ENCODE data around the gene POP4.

Gene POP4

GRCh38 chr19:29581398-29581797, 24.7 kb upstream of the POP4 start:
- Histone ChIP-seq H3K9me3 (ENCODE audit: low read length) (no peaks in the 10 kb centered on the region), H4K20me1 (ENCODE audit: insufficient read depth, low read length) (no peaks in the 10 kb centered on the region), H3K9me2 (ENCODE audit: low read depth, low read length) (no peaks in the 10 kb centered on the region), H2AFZ (ENCODE audit: low read length) (no peak overlapping the region), H3K9ac (ENCODE audit: low read length) (no peak overlapping the region), H3K27me3 (ENCODE audit: insufficient read depth, low read length) (no peaks in the 10 kb centered on the region), H3K4me2 (ENCODE audit: low read length) (no peak overlapping the region), H3K4me1 (ENCODE audit: insufficient read depth, low read length, severe bottlenecking) (no peaks in the 10 kb centered on the region), H3K4me3 (ENCODE audit: low read depth, low read length, poor library complexity, severe bottlenecking) (no peak overlapping the region), H3K27ac (ENCODE audit: low read depth, low read length, poor library complexity, severe bottlenecking) (no peak overlapping the region), H3K36me3 (ENCODE audit: insufficient read depth, low read length) (no peaks in the 10 kb centered on the region), H3F3A (ENCODE audit: insufficient read depth, low read length) (no peaks in the 10 kb centered on the region), H3K79me2 (ENCODE audit: insufficient read depth, low read length) (no peaks in the 10 kb centered on the region)
- no peak for TF ChIP-seq EZH2 (IDR thresholded peaks at IDR 0.05; ENCODE audit: borderline replicate concordance, low read length)

DNA sequence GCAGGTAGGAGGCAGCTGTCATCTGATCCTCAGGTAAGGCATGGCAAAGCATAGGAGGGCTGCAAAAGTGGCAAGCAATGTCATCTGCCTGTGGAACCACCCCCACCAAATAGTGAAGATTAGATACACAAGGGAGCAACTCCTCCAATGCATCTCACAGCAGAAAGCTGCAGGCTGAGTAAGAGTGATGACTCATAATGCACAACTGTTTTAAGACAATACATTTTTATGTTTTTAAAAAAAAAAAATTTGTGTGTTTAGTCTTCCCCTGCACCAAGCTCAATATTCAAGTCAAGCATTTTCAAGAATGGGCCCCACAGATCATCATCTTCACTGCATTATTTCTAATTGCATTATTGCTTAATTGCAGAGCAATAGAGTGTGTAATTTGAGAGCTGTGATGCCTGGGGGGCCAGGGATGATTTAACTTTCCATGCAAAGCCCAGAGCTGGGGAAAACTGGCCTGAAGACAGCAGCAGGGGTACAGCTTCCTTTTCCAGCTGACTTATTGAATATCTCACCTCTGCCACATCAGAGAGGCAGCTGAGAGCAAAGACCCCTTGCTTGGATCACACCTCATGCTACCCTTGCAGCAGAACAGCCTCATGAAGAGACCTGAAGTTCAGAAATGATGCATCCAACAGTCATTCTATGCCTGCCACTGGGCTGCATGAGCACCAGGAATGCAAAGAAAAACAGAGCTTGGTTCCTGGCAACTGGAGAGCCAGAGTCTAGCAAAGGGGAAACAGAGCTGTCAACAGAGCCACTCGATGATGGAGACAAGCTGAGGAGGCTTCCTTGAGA, 22.7 kb upstream of the POP4 start:
- Histone ChIP-seq H3K27me3 (ENCODE audit: insufficient read depth, low read length) (no peaks in the 10 kb centered on the region), H3K4me3 (ENCODE audit: low read depth, low read length, poor library complexity, severe bottlenecking) (no peak overlapping the region), H3K27ac (ENCODE audit: low read depth, low read length, poor library complexity, severe bottlenecking) (no peak overlapping the region), H4K20me1 (ENCODE audit: insufficient read depth, low read length) (no peaks in the 10 kb centered on the region), H3K79me2 (ENCODE audit: insufficient read depth, low read length) (no peaks in the 10 kb centered on the region), H3K9me2 (ENCODE audit: low read depth, low read length) (no peaks in the 10 kb centered on the region), H3K36me3 (ENCODE audit: insufficient read depth, low read length) (no peaks in the 10 kb centered on the region), H3K4me2 (ENCODE audit: low read length) (no peak overlapping the region), H3K4me1 (ENCODE audit: insufficient read depth, low read length, severe bottlenecking) (no peaks in the 10 kb centered on the region), H3K9ac (ENCODE audit: low read length) (no peak overlapping the region), H3K9me3 (ENCODE audit: low read length) (no peaks in the 10 kb centered on the region), H3F3A (ENCODE audit: insufficient read depth, low read length) (no peaks in the 10 kb centered on the region), H2AFZ (ENCODE audit: low read length) (no peak overlapping the region)
- TF ChIP-seq CTCF (IDR thresholded peaks at IDR 0.05; ENCODE audit: low read length) (no peak), EZH2 (IDR thresholded peaks at IDR 0.05; ENCODE audit: borderline replicate concordance, low read length) (no peak)

DNA sequence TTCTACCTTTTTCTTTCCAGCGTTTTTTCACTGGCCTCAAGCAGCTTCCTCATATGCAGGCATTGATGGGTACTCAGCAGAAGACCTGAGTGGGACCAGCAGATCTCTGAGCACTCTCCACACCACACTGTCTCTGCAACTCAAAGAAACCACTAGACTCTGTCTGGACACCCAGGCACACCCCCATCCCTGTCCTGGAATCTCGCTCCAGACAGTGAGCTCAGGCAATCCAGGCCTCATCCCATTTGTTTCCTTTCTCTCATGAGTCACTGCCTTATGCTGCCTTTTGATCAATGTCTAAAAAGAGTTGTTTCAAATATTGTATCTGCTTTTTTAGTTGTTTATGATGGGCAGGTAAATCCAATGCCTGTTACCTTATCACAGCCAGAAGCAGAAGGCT, 19.7 kb upstream of the POP4 start:
- no peak overlapping the region for H3K27ac ChIP-seq (ENCODE audit: low read depth, low read length, poor library complexity, severe bottlenecking)
- no peaks in the 10 kb centered on the region for H3K36me3 ChIP-seq (ENCODE audit: insufficient read depth, low read length)
- no peak overlapping the region for H2AFZ ChIP-seq (ENCODE audit: low read length)
- TF ChIP-seq CTCF (IDR thresholded peaks at IDR 0.05; ENCODE audit: low read length) = no peak
- TF ChIP-seq EZH2 (IDR thresholded peaks at IDR 0.05; ENCODE audit: borderline replicate concordance, low read length) = no peak
- H3K9me2 ChIP-seq (ENCODE audit: low read depth, low read length) = no peaks in the 10 kb centered on the region
- no peaks in the 10 kb centered on the region for H4K20me1 ChIP-seq (ENCODE audit: insufficient read depth, low read length)
- no peaks in the 10 kb centered on the region for H3K4me1 ChIP-seq (ENCODE audit: insufficient read depth, low read length, severe bottlenecking)
- H3K9me3 ChIP-seq (ENCODE audit: low read length) = no peaks in the 10 kb centered on the region
- H3K4me3 ChIP-seq (ENCODE audit: low read depth, low read length, poor library complexity, severe bottlenecking) = no peak overlapping the region
- no peaks in the 10 kb centered on the region for H3K27me3 ChIP-seq (ENCODE audit: insufficient read depth, low read length)
- H3K9ac ChIP-seq (ENCODE audit: low read length) = no peak overlapping the region
- no peaks in the 10 kb centered on the region for H3F3A ChIP-seq (ENCODE audit: insufficient read depth, low read length)
- no peaks in the 10 kb centered on the region for H3K79me2 ChIP-seq (ENCODE audit: insufficient read depth, low read length)
- H3K4me2 ChIP-seq (ENCODE audit: low read length) = no peak overlapping the region

GRCh38 chr19:29587059-29587458, 19.0 kb upstream of the POP4 start:
- TF ChIP-seq EZH2 (IDR thresholded peaks at IDR 0.05; ENCODE audit: borderline replicate concordance, low read length) (no peak), CTCF (IDR thresholded peaks at IDR 0.05; ENCODE audit: low read length) (no peak)
- no peaks in the 10 kb centered on the region for H3K36me3 ChIP-seq (ENCODE audit: insufficient read depth, low read length)
- no peak overlapping the region for H3K4me3 ChIP-seq (ENCODE audit: low read depth, low read length, poor library complexity, severe bottlenecking)
- H3K9ac ChIP-seq (ENCODE audit: low read length) = no peak overlapping the region
- H3K4me2 ChIP-seq (ENCODE audit: low read length) = no peak overlapping the region
- no peak overlapping the region for H2AFZ ChIP-seq (ENCODE audit: low read length)
- H3K9me3 ChIP-seq (ENCODE audit: low read length) = no peaks in the 10 kb centered on the region
- no peaks in the 10 kb centered on the region for H3F3A ChIP-seq (ENCODE audit: insufficient read depth, low read length)
- no peaks in the 10 kb centered on the region for H3K79me2 ChIP-seq (ENCODE audit: insufficient read depth, low read length)
- H4K20me1 ChIP-seq (ENCODE audit: insufficient read depth, low read length) = no peaks in the 10 kb centered on the region
- no peaks in the 10 kb centered on the region for H3K4me1 ChIP-seq (ENCODE audit: insufficient read depth, low read length, severe bottlenecking)
- no peaks in the 10 kb centered on the region for H3K9me2 ChIP-seq (ENCODE audit: low read depth, low read length)
- no peaks in the 10 kb centered on the region for H3K27me3 ChIP-seq (ENCODE audit: insufficient read depth, low read length)
- no peak overlapping the region for H3K27ac ChIP-seq (ENCODE audit: low read depth, low read length, poor library complexity, severe bottlenecking)
